HFFc6 (cell line): Measurements from ENCODE around the gene SLC35B2. TPM values are rescaled to one million over a fixed set of nuclear protein-coding genes. Genes with fewer than 3 reads are reported as not detected.

Source experiments
- DNase-seq: peaks from one replicate; pipeline ENCODE4 v3.0.0-alpha.2; 2018
- H3K27ac Mint-ChIP-seq: 2 replicates; pipeline ENCODE4 v1.8.0; 2020; ENCODE audit warnings: mild to moderate bottlenecking, mixed read lengths
- H3K27me3 Mint-ChIP-seq: 2 replicates; pipeline ENCODE4 v1.8.0; 2021; ENCODE audit warnings: mild to moderate bottlenecking, moderate library complexity, mixed read lengths; ENCODE audit not compliant: insufficient read depth
- H3K36me3 Mint-ChIP-seq: 2 replicates; pipeline ENCODE4 v1.8.0; 2021; ENCODE audit warnings: low read depth, mixed read lengths
- H3K4me1 Mint-ChIP-seq: 2 replicates; pipeline ENCODE4 v1.8.0; 2020; ENCODE audit warnings: low read depth, mixed read lengths
- H3K4me3 Mint-ChIP-seq: 2 replicates; pipeline ENCODE4 v1.8.0; 2020; ENCODE audit warnings: mild to moderate bottlenecking, moderate library complexity, mixed read lengths
- H3K9me3 Mint-ChIP-seq: 2 replicates; pipeline ENCODE4 v1.8.0; 2020; ENCODE audit warnings: mild to moderate bottlenecking, mixed read lengths
- CTCF ChIP-seq: fragments of 200-600 bp; sonication (generic); IDR thresholded peaks from 2 replicates; pipeline ENCODE4 v1.5.0; 2021; ENCODE audit warnings: antibody characterized with exemption, mild to moderate bottlenecking
- total RNA-seq, 6 experiments: library from RNA; stranded (reverse); fragmentation: NEBNext Ultra II Directional; extraction: Animal tissue kit (Norgen Biotek cat#: 25700); gene quantifications; 2 replicates in 1 of 6; 3 replicates in 5 of 6; pipeline ENCODE4 v1.2.3, GENCODE V29; 2021

Gene SLC35B2
- total RNA-seq, 6 experiments from 2014 or later, result 108 to 132 (median 120) TPM

GRCh38 chr6:44303842-44304241 lies 46.5 kb upstream of the SLC35B2 start:
- Mint-ChIP-seq H3K4me3 (no peak overlapping the region), H3K27ac (no peak overlapping the region), H3K27me3 (peaks cover 5% of the 10 kb centered on the region), H3K4me1 (peaks cover 1% of the 10 kb centered on the region), H3K36me3 (peaks cover 18% of the 10 kb centered on the region), H3K9me3 (no peaks in the 10 kb centered on the region)
- no peak for TF ChIP-seq CTCF
- DNase-seq, result no peak

- Mint-ChIP-seq H3K4me3 (no peak overlapping the region), H3K27ac (no peak overlapping the region), H3K4me1 (no peaks in the 10 kb centered on the region), H3K9me3 (no peaks in the 10 kb centered on the region), H3K36me3 (peaks cover 12% of the 10 kb centered on the region), H3K27me3 (peaks cover 13% of the 10 kb centered on the region)
- no peak for TF ChIP-seq CTCF
- no peak for DNase-seq
Measured at GRCh38 chr6:44302856-44303255, 45.5 kb upstream of the SLC35B2 start.

- no peaks in the 10 kb centered on the region for H3K9me3 Mint-ChIP-seq
- no peak overlapping the region for H3K4me3 Mint-ChIP-seq
- no peak overlapping the region for H3K27ac Mint-ChIP-seq
- no peak for DNase-seq
- no peak for TF ChIP-seq CTCF
- H3K36me3 Mint-ChIP-seq, result peaks cover 12% of the 10 kb centered on the region
- H3K27me3 Mint-ChIP-seq, result peaks cover 15% of the 10 kb centered on the region
- H3K4me1 Mint-ChIP-seq, result no peaks in the 10 kb centered on the region
Measured at GRCh38 chr6:44301782-44302564, 44.6 kb upstream of the SLC35B2 start.

- Mint-ChIP-seq H3K9me3 (no peaks in the 10 kb centered on the region), H3K36me3 (peaks cover 12% of the 10 kb centered on the region), H3K4me1 (no peaks in the 10 kb centered on the region), H3K27ac (no peak overlapping the region), H3K4me3 (no peak overlapping the region), H3K27me3 (peaks cover 24% of the 10 kb centered on the region)
- TF ChIP-seq CTCF, result no peak
- no peak for DNase-seq
Measured at GRCh38 chr6:44301106-44301505, 43.8 kb upstream of the SLC35B2 start.

- peaks cover 28% of the 10 kb centered on the region for H3K27me3 Mint-ChIP-seq
- peaks cover 12% of the 10 kb centered on the region for H3K36me3 Mint-ChIP-seq
Measured at GRCh38 chr6:44300292-44300823, 43.0 kb upstream of the SLC35B2 start.

More at GRCh38 chr6:44300292-44300823, 43.0 kb upstream of the SLC35B2 start:
- Mint-ChIP-seq H3K9me3 (no peaks in the 10 kb centered on the region), H3K4me3 (no peak overlapping the region), H3K27ac (no peak overlapping the region), H3K4me1 (no peaks in the 10 kb centered on the region)
- TF ChIP-seq CTCF, result no peak
- DNase-seq, result no peak
